Measurements from ENCODE around the gene SLC9A8. TPM values are rescaled to one million over a fixed set of nuclear protein-coding genes. Genes with fewer than 3 reads are reported as not detected.
"Not testable (repeated sequence)": the region's sequence is repeated elsewhere in the genome, so short reads cannot be mapped to it uniquely, and the experiment has no call there.

Gene SLC9A8
- 4.4 TPM for total RNA-seq
- long read RNA-seq, partial matches to known transcripts = 0 of 8 reads
- long read RNA-seq, other reads (novel, unspliced or antisense) = 8 of 8 reads

GRCh38 chr20:49812507-49813304, at the start of gene SLC9A8:
TSS of gene SLC9A8 (plus strand) at chr20:49812828. CDS start at chr20:49812923, 95 bp downstream.
- peak; percentile 92 for DNase-seq
- intact Hi-C loops (cut with micrococcal nuclease) = loop anchor here (10.0 kb wide), 1 partner anchor 98 kb away; the partner anchor contains the start of gene B4GALT5
- peak; percentile 97 for ATAC-seq

- ATAC-seq (no peak), DNase-seq (no peak)
- intact Hi-C loops (cut with micrococcal nuclease) = no loop called here
Measured at GRCh38 chr20:49762940-49763766, 49.5 kb upstream of the SLC9A8 start.

- ATAC-seq (no peak), DNase-seq (no peak)
- intact Hi-C loops (cut with micrococcal nuclease) = no loop called here
Measured at GRCh38 chr20:49765413-49765736, 47.3 kb upstream of the SLC9A8 start.

- intact Hi-C loops (cut with micrococcal nuclease) = no loop called here
- ATAC-seq = no peak
- no peak for DNase-seq
Measured at GRCh38 chr20:49765846-49766541, 46.6 kb upstream of the SLC9A8 start.

GRCh38 chr20:49766979-49767521, 45.6 kb upstream of the SLC9A8 start:
- peak; percentile 35 for ATAC-seq
- intact Hi-C loops (cut with micrococcal nuclease) = no loop called here
- no peak for DNase-seq

GRCh38 chr20:49768204-49769047, 44.2 kb upstream of the SLC9A8 start:
- DNase-seq = no peak
- intact Hi-C loops (cut with micrococcal nuclease) = no loop called here
- peak; percentile 60 for ATAC-seq

GRCh38 chr20:49769048-49769581, 43.5 kb upstream of the SLC9A8 start:
- intact Hi-C loops (cut with micrococcal nuclease) = no loop called here

GRCh38 chr20:49770634-49771033, 42.0 kb upstream of the SLC9A8 start:
- intact Hi-C loops (cut with micrococcal nuclease) = no loop called here
- DNase-seq (no peak), ATAC-seq (no peak)

More at GRCh38 chr20:49769048-49769581, 43.5 kb upstream of the SLC9A8 start:
- DNase-seq (no peak), ATAC-seq (no peak)

- ATAC-seq; DNase-seq; intact Hi-C loops (cut with micrococcal nuclease): not testable (repeated sequence)
Measured at GRCh38 chr20:49774213-49774612, 38.4 kb upstream of the SLC9A8 start.

- peak; percentile 52 for ATAC-seq
- no peak for DNase-seq
- intact Hi-C loops (cut with micrococcal nuclease) = no loop called here
Measured at GRCh38 chr20:49775229-49775693, 37.4 kb upstream of the SLC9A8 start.

GRCh38 chr20:49779972-49780371, 32.7 kb upstream of the SLC9A8 start:
- DNase-seq (no peak), ATAC-seq (no peak)
- intact Hi-C loops (cut with micrococcal nuclease) = no loop called here

- ATAC-seq (no peak), DNase-seq (no peak)
- intact Hi-C loops (cut with micrococcal nuclease) = no loop called here
Measured at GRCh38 chr20:49781676-49782075, 31.0 kb upstream of the SLC9A8 start.

GRCh38 chr20:49782439-49782838, 30.2 kb upstream of the SLC9A8 start:
- ATAC-seq; DNase-seq; intact Hi-C loops (cut with micrococcal nuclease): not testable (repeated sequence)

GRCh38 chr20:49783021-49783995, 29.3 kb upstream of the SLC9A8 start:
- not testable (repeated sequence) for DNase-seq, ATAC-seq

GRCh38 chr20:49784291-49784690, 28.3 kb upstream of the SLC9A8 start:
- intact Hi-C loops (cut with micrococcal nuclease) = no loop called here
- ATAC-seq = no peak
- no peak for DNase-seq

More at GRCh38 chr20:49783021-49783995, 29.3 kb upstream of the SLC9A8 start:
- intact Hi-C loops (cut with micrococcal nuclease) = not testable (repeated sequence)

- DNase-seq = no peak
- no peak for ATAC-seq
- intact Hi-C loops (cut with micrococcal nuclease) = no loop called here
Measured at GRCh38 chr20:49785149-49785851, 27.3 kb upstream of the SLC9A8 start.

Measured in left ventricle myocardium superior (tissue), 1 donor.